SU-DHL-6 (cell line): ENCODE results near the gene TFEB.

Experiments
- H2AFZ ChIP-seq: fragments of 200-600 bp; sonication (generic); 2 replicates; pipeline ENCODE4 v1.6.1; 2014; ENCODE audit warnings: low read depth, mild to moderate bottlenecking, moderate library complexity, mixed read lengths, antibody characterized with exemption, low read length; ENCODE audit not compliant: severe bottlenecking
- H3F3A ChIP-seq: fragments of 200-600 bp; shearing (Covaris generic); 2 replicates; pipeline ENCODE4 v1.6.0; 2016; ENCODE audit warnings: antibody characterized with exemption, mild to moderate bottlenecking; ENCODE audit not compliant: insufficient read depth
- H3K27ac ChIP-seq: fragments of 200-600 bp; sonication (generic); 2 replicates; pipeline ENCODE4 v1.5.1; 2016; ENCODE audit warnings: low read depth, mild to moderate bottlenecking, low read length, moderate library complexity, mixed read lengths
- H3K27me3 ChIP-seq: fragments of 200-600 bp; sonication (generic), shearing (Covaris generic); 2 replicates; pipeline ENCODE4 v1.6.0; 2014; ENCODE audit warnings: mild to moderate bottlenecking, low read length
- H3K36me3 ChIP-seq: fragments of 200-600 bp; sonication (generic); 2 replicates; pipeline ENCODE4 v1.6.1; 2014; ENCODE audit warnings: mild to moderate bottlenecking, low read length, mixed read lengths
- H3K4me2 ChIP-seq: fragments of 300-600, 200-600 bp; shearing (Covaris generic), sonication (generic); 2 replicates; pipeline ENCODE4 v1.6.0; 2014; ENCODE audit warnings: low read length, low read depth, mild to moderate bottlenecking; ENCODE audit not compliant: poor library complexity, severe bottlenecking
- H3K4me3 ChIP-seq: fragments of 200-600 bp; sonication (generic); 2 replicates; pipeline ENCODE4 v1.5.1; 2014; ENCODE audit warnings: antibody characterized with exemption, low read length, mild to moderate bottlenecking, mixed read lengths; ENCODE audit not compliant: insufficient read depth, poor library complexity, severe bottlenecking
- H3K79me2 ChIP-seq: fragments of 200-600 bp; sonication (generic); 2 replicates; pipeline ENCODE4 v1.6.1; 2014; ENCODE audit warnings: mild to moderate bottlenecking, low read length, moderate library complexity; ENCODE audit not compliant: insufficient read depth
- H3K9ac ChIP-seq: fragments of 200-600 bp; sonication (generic); 2 replicates; pipeline ENCODE4 v1.7.0; 2014; ENCODE audit warnings: mild to moderate bottlenecking, low read length
- H3K9me2 ChIP-seq: fragments of 200-600 bp; sonication (generic); replicated peaks from 2 replicates; pipeline ENCODE4 v1.6.1; 2014; ENCODE audit warnings: low read length; ENCODE audit not compliant: insufficient read depth
- H3K9me3 ChIP-seq: fragments of 200-600 bp; sonication (generic); 2 replicates; pipeline ENCODE4 v1.6.1; 2014; ENCODE audit warnings: low read length, mixed read lengths; ENCODE audit not compliant: insufficient read depth
- H4K20me1 ChIP-seq: fragments of 200-600 bp; sonication (generic); 2 replicates; pipeline ENCODE4 v1.6.1; 2014; ENCODE audit warnings: low read depth, mild to moderate bottlenecking, antibody characterized with exemption, low read length, moderate library complexity, mixed read lengths
- CTCF ChIP-seq: fragments of 200-600 bp; sonication (generic); IDR thresholded peaks from one replicate; pipeline ENCODE4 v1.5.1; 2017; ENCODE audit warnings: antibody characterized with exemption, mild to moderate bottlenecking, low read length, moderate library complexity; ENCODE audit not compliant: insufficient read depth, poor library complexity, severe bottlenecking
- EZH2phosphoT487 ChIP-seq: fragments of 200-600 bp; sonication (generic), shearing (Covaris generic); conservative IDR thresholded peaks from 2 replicates; pipeline ENCODE4 v1.6.1; 2018; ENCODE audit warnings: mild to moderate bottlenecking, antibody characterized with exemption, low read length, moderate library complexity, mixed read lengths

The TFEB gene

GRCh38 chr6:41723530-41724227 is 11.7 kb downstream of the TFEB start:
- H3K79me2 ChIP-seq, result peaks cover 100% of the 10 kb centered on the region
- no peaks in the 10 kb centered on the region for H3K36me3 ChIP-seq
- peak overlapping the region; percentile 30 for H3K4me3 ChIP-seq
- peaks cover 25% of the 10 kb centered on the region for H3F3A ChIP-seq
- H3K9me2 ChIP-seq, result no peaks in the 10 kb centered on the region
- peak overlapping the region; percentile 59 for H3K4me2 ChIP-seq
- TF ChIP-seq EZH2phosphoT487, result no peak
- no peak for TF ChIP-seq CTCF
- H3K27me3 ChIP-seq, result no peaks in the 10 kb centered on the region
- peak overlapping the region; percentile 54 for H3K9ac ChIP-seq
- no peaks in the 10 kb centered on the region for H4K20me1 ChIP-seq
- no peaks in the 10 kb centered on the region for H3K9me3 ChIP-seq
- H2AFZ ChIP-seq, result no peak overlapping the region
- peak overlapping the region; percentile 84 for H3K27ac ChIP-seq

- H3K36me3 ChIP-seq, result no peaks in the 10 kb centered on the region
- peak overlapping the region; percentile 59 for H3K4me2 ChIP-seq
- no peaks in the 10 kb centered on the region for H3K27me3 ChIP-seq
- peak overlapping the region; percentile 84 for H3K27ac ChIP-seq
- no peaks in the 10 kb centered on the region for H3K9me2 ChIP-seq
- peak overlapping the region; percentile 54 for H3K9ac ChIP-seq
- H3K9me3 ChIP-seq, result no peaks in the 10 kb centered on the region
- H3F3A ChIP-seq, result peaks cover 25% of the 10 kb centered on the region
- H3K4me3 ChIP-seq, result no peak overlapping the region
- no peak overlapping the region for H2AFZ ChIP-seq
- TF ChIP-seq CTCF (no peak), EZH2phosphoT487 (no peak)
- no peaks in the 10 kb centered on the region for H4K20me1 ChIP-seq
- H3K79me2 ChIP-seq, result peaks cover 100% of the 10 kb centered on the region
These were observed 12.4 kb downstream of the TFEB start for GRCh38 chr6:41722969-41723529.

- H3K27ac ChIP-seq, result peak overlapping the region; percentile 30; the same call in 1 of the 2 replicates
- no peak overlapping the region for H3K9ac ChIP-seq
- H3K4me3 ChIP-seq, result no peak overlapping the region
- H3K9me3 ChIP-seq, result no peaks in the 10 kb centered on the region
- H3F3A ChIP-seq, result peaks cover 28% of the 10 kb centered on the region
- TF ChIP-seq CTCF (no peak), EZH2phosphoT487 (no peak)
- H4K20me1 ChIP-seq, result no peaks in the 10 kb centered on the region
- H3K4me2 ChIP-seq, result no peak overlapping the region
- no peaks in the 10 kb centered on the region for H3K9me2 ChIP-seq
- H3K36me3 ChIP-seq, result no peaks in the 10 kb centered on the region
- no peak overlapping the region for H2AFZ ChIP-seq
- H3K79me2 ChIP-seq, result peaks cover 100% of the 10 kb centered on the region
- H3K27me3 ChIP-seq, result no peaks in the 10 kb centered on the region
These were observed 14.0 kb downstream of the TFEB start for GRCh38 chr6:41721414-41721813.
